CD4-positive, CD25-positive, alpha-beta regulatory T cell (primary cell): ENCODE measurements around the gene PALLD. TPM values are rescaled to one million over a fixed set of nuclear protein-coding genes. Genes with fewer than 3 reads are reported as not detected.

Experiments
- ATAC-seq, 2 donors: fragments of 150-1000 bp; cut with Tn5 transposase; one replicate each; pipeline ENCODE4 v1.10.0; 2021; ENCODE audit warnings: low read depth in 2 of 2, moderate number of reproducible peaks in 2 of 2, moderate library complexity in 1 of 2
- DNase-seq, 3 donors: peaks; one replicate each; pipeline versions ENCODE4 v3.0.0 to v3.0.0-alpha.2; 2012 to 2022; ENCODE audit warnings: mixed read lengths in 1 of 3
- H3K27ac ChIP-seq: one replicate; pipeline ENCODE4 v1.7.0; 2013; ENCODE audit warnings: mild to moderate bottlenecking, low read length; ENCODE audit not compliant: insufficient read depth, poor library complexity, severe bottlenecking
- H3K27me3 ChIP-seq: one replicate; pipeline ENCODE4 v1.7.0; 2013; ENCODE audit warnings: low read length; ENCODE audit not compliant: control insufficient read depth, insufficient read depth
- H3K36me3 ChIP-seq: one replicate; pipeline ENCODE4 v1.7.0; 2013; ENCODE audit warnings: mild to moderate bottlenecking, low read length, moderate library complexity; ENCODE audit not compliant: control insufficient read depth, insufficient read depth
- H3K4me1 ChIP-seq: 2 replicates; pipeline ENCODE4 v1.7.0; 2013; ENCODE audit warnings: mild to moderate bottlenecking, low read length; ENCODE audit not compliant: insufficient read depth, control insufficient read depth, poor library complexity, severe bottlenecking
- H3K4me3 ChIP-seq: one replicate; pipeline ENCODE4 v1.7.0; 2013; ENCODE audit warnings: low read depth, mild to moderate bottlenecking, low read length, moderate library complexity
- H3K9me3 ChIP-seq, 2 experiments: 1 replicate in 1 of 2; 2 replicates in 1 of 2; pipeline ENCODE4 v1.7.0; 2013; ENCODE audit warnings: low read length in 2 of 2, mild to moderate bottlenecking in 1 of 2, moderate library complexity in 1 of 2; ENCODE audit not compliant: control insufficient read depth in 2 of 2
- H3K27ac Mint-ChIP-seq, 3 donors: one replicate each; pipeline ENCODE4 v1.8.0; 2020 to 2022; ENCODE audit warnings: mild to moderate bottlenecking in 3 of 3, mixed read lengths in 3 of 3, moderate library complexity in 2 of 3
- H3K27me3 Mint-ChIP-seq: one replicate; pipeline ENCODE4 v1.8.0; 2022; ENCODE audit warnings: mild to moderate bottlenecking, mixed read lengths
- H3K36me3 Mint-ChIP-seq: one replicate; pipeline ENCODE4 v1.8.0; 2020; ENCODE audit warnings: mixed read lengths
- H3K4me1 Mint-ChIP-seq, 4 donors: one replicate each; pipeline ENCODE4 v1.8.0; 2020 to 2022; ENCODE audit warnings: mixed read lengths in 4 of 4, mild to moderate bottlenecking in 1 of 4
- H3K4me3 Mint-ChIP-seq, 4 donors: one replicate each; pipeline ENCODE4 v1.8.0; 2020 to 2022; ENCODE audit warnings: mild to moderate bottlenecking in 4 of 4, mixed read lengths in 4 of 4, moderate library complexity in 3 of 4
- H3K9me3 Mint-ChIP-seq, 7 donors: one replicate each; pipeline ENCODE4 v1.8.0; 2020 to 2022; ENCODE audit warnings: mixed read lengths in 7 of 7, mild to moderate bottlenecking in 3 of 7, moderate library complexity in 2 of 7
- polyA plus RNA-seq, 4 donors: library from polyadenylated mRNA; unstranded; fragments of 300-500 nt; fragmentation: Illumina TruSeq; gene quantifications; one replicate each; pipeline ENCODE4 v1.2.3, GENCODE V29; 2021
- total RNA-seq: library from RNA; stranded (reverse); gene quantifications from one replicate; pipeline ENCODE4 v1.2.3, GENCODE V29; 2022

The PALLD gene
- total and polyA plus RNA-seq, 5 donors from 2014 or later = 0.37 to 1.9 (median 0.76) TPM; not detected in 1

DNA sequence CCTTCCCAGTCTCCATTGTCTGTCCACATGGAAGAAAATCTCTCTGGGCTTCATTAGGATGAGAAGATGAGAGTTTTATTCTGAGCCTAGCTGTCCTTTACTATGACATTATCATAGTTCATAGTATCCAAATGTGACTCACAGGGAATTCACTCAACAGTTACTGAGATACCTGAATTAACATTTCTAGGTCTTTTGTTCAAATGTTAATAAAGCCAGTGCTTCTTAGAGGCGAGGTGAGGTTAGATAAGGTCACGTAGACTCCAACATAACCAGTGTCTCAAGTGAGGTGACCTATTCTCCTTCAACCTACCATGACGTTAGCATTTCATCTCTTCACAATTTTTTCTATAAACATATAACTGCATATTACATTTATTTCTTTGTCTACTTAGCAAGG is 67.2 kb downstream of the PALLD start:
- peaks cover 0 to 3% (median 1%) of the 10 kb centered on the region in 4 donors for H3K4me1 Mint-ChIP-seq
- H3K9me3 Mint-ChIP-seq = peaks cover 0 to 2% (median 0%) of the 10 kb centered on the region in 7 donors
- ATAC-seq (no peak), DNase-seq (no peak)
- Histone ChIP-seq H3K4me1 (no peaks in the 10 kb centered on the region), H3K36me3 (no peaks in the 10 kb centered on the region), H3K27me3 (peaks cover 2% of the 10 kb centered on the region), H3K9me3 (no peaks in the 10 kb centered on the region), H3K27ac (no peak overlapping the region), H3K4me3 (no peak overlapping the region)
- no peak overlapping the region for H3K4me3 Mint-ChIP-seq
- no peaks in the 10 kb centered on the region for H3K36me3 Mint-ChIP-seq
- H3K27ac Mint-ChIP-seq = no peak overlapping the region
- H3K27me3 Mint-ChIP-seq = peaks cover 8% of the 10 kb centered on the region

- H3K4me3 ChIP-seq = no peak overlapping the region
- Mint-ChIP-seq H3K9me3 (peaks cover 0 to 2% (median 0%) of the 10 kb centered on the region in 7 donors), H3K27me3 (peaks cover 5% of the 10 kb centered on the region), H3K4me3 (no peak overlapping the region), H3K27ac (no peak overlapping the region), H3K36me3 (no peaks in the 10 kb centered on the region), H3K4me1 (peaks cover 0 to 11% (median 5%) of the 10 kb centered on the region in 4 donors)
- no peak overlapping the region for H3K27ac ChIP-seq
- no peaks in the 10 kb centered on the region for H3K9me3 ChIP-seq
- DNase-seq = no peak
- H3K27me3 ChIP-seq = peaks cover 1% of the 10 kb centered on the region
- no peaks in the 10 kb centered on the region for H3K4me1 ChIP-seq
- no peak for ATAC-seq
- H3K36me3 ChIP-seq = no peaks in the 10 kb centered on the region
Measured at GRCh38 chr4:168565130-168565529, 68.3 kb downstream of the PALLD start.

DNA sequence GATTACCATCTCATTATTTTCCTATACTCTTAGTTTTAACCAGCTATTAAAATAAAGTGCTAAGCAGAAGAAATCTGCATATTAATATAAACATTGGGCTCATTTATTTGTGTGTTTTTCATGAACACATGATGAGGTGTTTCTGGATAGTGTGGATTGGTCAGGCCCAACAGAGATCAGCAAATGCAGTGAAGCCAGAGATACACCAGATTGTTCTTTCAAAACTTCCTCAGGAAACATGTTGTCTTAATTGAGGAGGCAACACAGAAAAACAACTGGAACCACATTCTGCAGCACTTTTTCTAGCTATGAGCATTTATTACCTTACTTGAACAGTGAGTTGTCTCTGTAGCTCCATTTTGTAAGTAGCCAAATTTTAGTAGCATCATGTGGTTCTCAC is 69.9 kb downstream of the PALLD start:
- no peak overlapping the region for H3K27ac ChIP-seq
- Mint-ChIP-seq H3K36me3 (no peaks in the 10 kb centered on the region), H3K4me1 (peaks cover 0 to 11% (median 5%) of the 10 kb centered on the region in 4 donors), H3K4me3 (no peak overlapping the region), H3K27me3 (peaks cover 5% of the 10 kb centered on the region), H3K9me3 (peaks cover 0 to 2% (median 0%) of the 10 kb centered on the region in 7 donors), H3K27ac (no peak overlapping the region)
- DNase-seq (no peak), ATAC-seq (no peak)
- H3K4me1 ChIP-seq = no peaks in the 10 kb centered on the region
- no peaks in the 10 kb centered on the region for H3K36me3 ChIP-seq
- peaks cover 1% of the 10 kb centered on the region for H3K27me3 ChIP-seq
- H3K4me3 ChIP-seq = no peak overlapping the region
- no peaks in the 10 kb centered on the region for H3K9me3 ChIP-seq

GRCh38 chr4:168569066-168569930 is 72.4 kb downstream of the PALLD start:
- DNase-seq (peak in 2 of 3 donors; percentile 2 to 13), ATAC-seq (no peak)
- Histone ChIP-seq H3K36me3 (no peaks in the 10 kb centered on the region), H3K4me1 (no peaks in the 10 kb centered on the region), H3K27me3 (no peaks in the 10 kb centered on the region), H3K27ac (no peak overlapping the region), H3K4me3 (no peak overlapping the region), H3K9me3 (no peaks in the 10 kb centered on the region)
- peaks cover 5% of the 10 kb centered on the region for H3K27me3 Mint-ChIP-seq
- peaks cover 0 to 2% (median 0%) of the 10 kb centered on the region in 7 donors for H3K9me3 Mint-ChIP-seq
- H3K4me1 Mint-ChIP-seq = peaks cover 0 to 11% (median 5%) of the 10 kb centered on the region in 4 donors
- H3K36me3 Mint-ChIP-seq = no peaks in the 10 kb centered on the region
- H3K27ac Mint-ChIP-seq = peak overlapping the region in 1 of 3 donors; percentile 33
- H3K4me3 Mint-ChIP-seq = peak overlapping the region in 1 of 4 donors; percentile 7

- Histone ChIP-seq H3K4me3 (no peak overlapping the region), H3K4me1 (no peaks in the 10 kb centered on the region), H3K27ac (no peak overlapping the region), H3K9me3 (no peaks in the 10 kb centered on the region), H3K27me3 (no peaks in the 10 kb centered on the region), H3K36me3 (no peaks in the 10 kb centered on the region)
- ATAC-seq (no peak), DNase-seq (no peak)
- peaks cover 0 to 11% (median 5%) of the 10 kb centered on the region in 4 donors for H3K4me1 Mint-ChIP-seq
- peaks cover 0 to 2% (median 0%) of the 10 kb centered on the region in 7 donors for H3K9me3 Mint-ChIP-seq
- no peaks in the 10 kb centered on the region for H3K36me3 Mint-ChIP-seq
- H3K4me3 Mint-ChIP-seq = no peak overlapping the region
- H3K27ac Mint-ChIP-seq = no peak overlapping the region
- H3K27me3 Mint-ChIP-seq = peaks cover 9% of the 10 kb centered on the region
Measured at GRCh38 chr4:168569931-168570276, 73.1 kb downstream of the PALLD start.

- ATAC-seq (no peak), DNase-seq (no peak)
- Histone ChIP-seq H3K4me1 (no peaks in the 10 kb centered on the region), H3K9me3 (no peaks in the 10 kb centered on the region), H3K27ac (no peak overlapping the region), H3K4me3 (no peak overlapping the region), H3K36me3 (no peaks in the 10 kb centered on the region), H3K27me3 (no peaks in the 10 kb centered on the region)
- Mint-ChIP-seq H3K4me3 (no peak overlapping the region), H3K36me3 (no peaks in the 10 kb centered on the region), H3K27me3 (peaks cover 8% of the 10 kb centered on the region), H3K27ac (no peak overlapping the region), H3K4me1 (peaks cover 0 to 11% (median 5%) of the 10 kb centered on the region in 4 donors), H3K9me3 (peaks cover 0 to 2% (median 0%) of the 10 kb centered on the region in 7 donors)
Measured at GRCh38 chr4:168570466-168570865, 73.6 kb downstream of the PALLD start.

- peaks cover 4% of the 10 kb centered on the region for H3K27me3 Mint-ChIP-seq
- no peaks in the 10 kb centered on the region for H3K36me3 ChIP-seq
- H3K4me3 ChIP-seq = no peak overlapping the region
- no peaks in the 10 kb centered on the region for H3K4me1 ChIP-seq
- H3K4me1 Mint-ChIP-seq = peaks cover 0 to 11% (median 5%) of the 10 kb centered on the region in 4 donors
- DNase-seq (no peak), ATAC-seq (no peak)
- no peaks in the 10 kb centered on the region for H3K36me3 Mint-ChIP-seq
- no peaks in the 10 kb centered on the region for H3K27me3 ChIP-seq
- peaks cover 0 to 2% (median 0%) of the 10 kb centered on the region in 7 donors for H3K9me3 Mint-ChIP-seq
- no peak overlapping the region for H3K27ac Mint-ChIP-seq
- no peak overlapping the region for H3K4me3 Mint-ChIP-seq
- no peak overlapping the region for H3K27ac ChIP-seq
- H3K9me3 ChIP-seq = no peaks in the 10 kb centered on the region
Measured at GRCh38 chr4:168572002-168572401, 75.2 kb downstream of the PALLD start.

DNA sequence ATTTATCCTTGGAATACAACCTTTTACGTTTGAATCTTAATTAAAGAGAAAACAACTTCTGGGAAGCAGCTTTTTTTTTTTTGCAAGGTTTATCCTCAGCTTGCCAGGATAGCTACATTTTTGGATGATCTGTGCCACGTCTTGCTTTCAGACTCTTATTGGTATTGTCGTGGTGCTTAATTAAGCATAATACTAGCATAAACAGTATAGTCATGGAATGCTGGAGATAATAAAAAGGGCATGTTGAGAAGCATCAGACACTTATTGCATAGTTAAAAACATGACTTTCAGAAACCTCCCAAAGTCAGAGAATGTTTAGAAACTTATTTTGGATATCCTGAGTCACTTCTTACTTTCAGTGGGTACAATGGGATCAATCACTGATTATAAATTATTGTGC is 77.0 kb downstream of the PALLD start:
- H3K9me3 Mint-ChIP-seq = peaks cover 0 to 6% (median 0%) of the 10 kb centered on the region in 7 donors
- H3K4me3 Mint-ChIP-seq = no peak overlapping the region
- H3K4me1 Mint-ChIP-seq = peaks cover 0 to 10% (median 5%) of the 10 kb centered on the region in 4 donors
- H3K36me3 ChIP-seq = no peaks in the 10 kb centered on the region
- no peak overlapping the region for H3K27ac Mint-ChIP-seq
- no peak for ATAC-seq
- H3K27me3 Mint-ChIP-seq = peaks cover 4% of the 10 kb centered on the region
- no peak overlapping the region for H3K27ac ChIP-seq
- no peaks in the 10 kb centered on the region for H3K27me3 ChIP-seq
- no peaks in the 10 kb centered on the region for H3K36me3 Mint-ChIP-seq
- DNase-seq = no peak
- no peaks in the 10 kb centered on the region for H3K9me3 ChIP-seq
- H3K4me1 ChIP-seq = no peaks in the 10 kb centered on the region
- H3K4me3 ChIP-seq = no peak overlapping the region
